DND-41 (cell line): Measurements from ENCODE around the gene POU2AF1.

Experiments used
- EZH2 ChIP-seq: IDR thresholded peaks from 3 replicates; pipeline ENCODE4 v1.6.1; 2012; ENCODE audit warnings: borderline replicate concordance, low read depth, mild to moderate bottlenecking, moderate library complexity, low read length, inconsistent platforms; ENCODE audit not compliant: severe bottlenecking
- TF ChIP-seq, protein P1 (sequence below): IDR thresholded peaks from 2 replicates; pipeline ENCODE4 v1.5.1; 2012; ENCODE audit warnings: borderline replicate concordance, low read length, moderate library complexity, mild to moderate bottlenecking; ENCODE audit not compliant: poor library complexity, severe bottlenecking; ENCODE audit errors: extremely low read depth

DNA sequence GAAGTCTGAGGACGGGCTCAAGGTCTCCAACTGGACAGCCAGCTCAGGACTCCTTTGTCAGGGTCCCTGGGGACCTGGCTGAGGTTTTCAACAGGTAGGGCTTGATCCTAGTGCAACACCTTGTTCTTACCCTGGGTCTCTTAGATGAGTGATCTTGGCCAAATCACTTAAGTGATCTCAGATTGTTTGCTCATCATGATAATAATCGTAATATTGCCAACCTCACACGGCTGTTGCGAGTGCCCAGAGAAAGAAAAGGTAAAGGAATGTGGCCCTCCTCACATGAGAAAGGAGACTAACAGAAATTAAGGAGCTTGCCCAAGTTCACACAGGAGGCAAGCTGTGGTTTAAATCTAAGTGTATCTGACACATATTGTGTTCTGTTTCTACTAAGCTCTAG lies 52.3 kb downstream of the POU2AF1 start:
- TF ChIP-seq, protein P1, sequence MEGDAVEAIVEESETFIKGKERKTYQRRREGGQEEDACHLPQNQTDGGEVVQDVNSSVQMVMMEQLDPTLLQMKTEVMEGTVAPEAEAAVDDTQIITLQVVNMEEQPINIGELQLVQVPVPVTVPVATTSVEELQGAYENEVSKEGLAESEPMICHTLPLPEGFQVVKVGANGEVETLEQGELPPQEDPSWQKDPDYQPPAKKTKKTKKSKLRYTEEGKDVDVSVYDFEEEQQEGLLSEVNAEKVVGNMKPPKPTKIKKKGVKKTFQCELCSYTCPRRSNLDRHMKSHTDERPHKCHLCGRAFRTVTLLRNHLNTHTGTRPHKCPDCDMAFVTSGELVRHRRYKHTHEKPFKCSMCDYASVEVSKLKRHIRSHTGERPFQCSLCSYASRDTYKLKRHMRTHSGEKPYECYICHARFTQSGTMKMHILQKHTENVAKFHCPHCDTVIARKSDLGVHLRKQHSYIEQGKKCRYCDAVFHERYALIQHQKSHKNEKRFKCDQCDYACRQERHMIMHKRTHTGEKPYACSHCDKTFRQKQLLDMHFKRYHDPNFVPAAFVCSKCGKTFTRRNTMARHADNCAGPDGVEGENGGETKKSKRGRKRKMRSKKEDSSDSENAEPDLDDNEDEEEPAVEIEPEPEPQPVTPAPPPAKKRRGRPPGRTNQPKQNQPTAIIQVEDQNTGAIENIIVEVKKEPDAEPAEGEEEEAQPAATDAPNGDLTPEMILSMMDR, result no peak
- no peak for TF ChIP-seq EZH2
